Measurements from ENCODE around the gene BEST4.
"Not testable (repeated sequence)": the region's sequence is repeated elsewhere in the genome, so short reads cannot be mapped to it uniquely, and the experiment has no call there.

GRCh38 chr1:44824392-44824791, 36.4 kb upstream of the BEST4 start:
- not testable (repeated sequence) for TF ChIP-seq CTCF (optimal IDR thresholded peaks at IDR 0.05 in 1 of 3, IDR thresholded peaks at IDR 0.05 in 1 of 3, conservative IDR thresholded peaks at IDR 0.05 in 1 of 3; ENCODE audit: extremely low read depth in 1 of 3, insufficient read depth in 2 of 3, low read length in 3 of 3); EZH2 (IDR thresholded peaks at IDR 0.05; ENCODE audit: low read length)

All from keratinocyte (primary cell).